Neural progenitor cell (in vitro differentiated cells): Measurements from ENCODE around the gene MED27. TPM values are rescaled to one million over a fixed set of nuclear protein-coding genes. Genes with fewer than 3 reads are reported as not detected.

Experiments
- DNase-seq: peaks from one replicate; pipeline ENCODE4 v3.0.0-alpha.2; 2016; ENCODE audit warnings: low spot score
- H2AFZ ChIP-seq: fragments of 200-600 bp; sonication (generic); replicated peaks from 2 replicates; pipeline ENCODE4 v1.6.1; 2016; ENCODE audit warnings: antibody characterized with exemption
- H3F3A ChIP-seq: fragments of 200-600 bp; sonication (generic); 2 replicates; pipeline ENCODE4 v1.6.1; 2016; ENCODE audit warnings: antibody characterized with exemption, low read depth
- H3K27ac ChIP-seq: fragments of 200-600 bp; sonication (generic); 2 replicates; pipeline ENCODE4 v1.5.1; 2016; ENCODE audit warnings: mild to moderate bottlenecking
- H3K27me3 ChIP-seq: fragments of 200-600 bp; sonication (generic); 2 replicates; pipeline ENCODE4 v1.6.1; 2016; ENCODE audit warnings: mild to moderate bottlenecking, moderate library complexity
- H3K36me3 ChIP-seq: fragments of 200-600 bp; sonication (generic); 2 replicates; pipeline ENCODE4 v1.5.1; 2016
- H3K4me1 ChIP-seq: fragments of 200-600 bp; sonication (generic); 2 replicates; pipeline ENCODE4 v1.6.1; 2016; ENCODE audit warnings: mixed run types
- H3K4me2 ChIP-seq: fragments of 200-600 bp; sonication (generic); 2 replicates; pipeline ENCODE4 v1.6.1; 2016
- H3K4me3 ChIP-seq: fragments of 200-600 bp; sonication (generic); 2 replicates; pipeline ENCODE4 v1.5.1; 2016
- H3K79me2 ChIP-seq: fragments of 200-600 bp; sonication (generic); 2 replicates; pipeline ENCODE4 v1.6.1; 2016; ENCODE audit warnings: low read depth
- H3K9ac ChIP-seq: fragments of 200-600 bp; sonication (generic); 2 replicates; pipeline ENCODE4 v1.6.1; 2016
- H3K9me3 ChIP-seq: fragments of 200-600 bp; sonication (generic); 2 replicates; pipeline ENCODE4 v1.5.1; 2016; ENCODE audit warnings: low read depth
- H4K20me1 ChIP-seq: fragments of 200-600 bp; sonication (generic); 2 replicates; pipeline ENCODE4 v1.6.1; 2016; ENCODE audit warnings: low read depth
- H3K27ac Mint-ChIP-seq: 3 replicates; pipeline ENCODE4 v1.8.0; 2021; ENCODE audit warnings: mixed read lengths
- H3K27me3 Mint-ChIP-seq: 2 replicates; pipeline ENCODE4 v1.8.0; 2022; ENCODE audit warnings: low read depth, mild to moderate bottlenecking, inconsistent platforms, moderate library complexity, mixed read lengths; ENCODE audit not compliant: insufficient read depth
- H3K36me3 Mint-ChIP-seq: 3 replicates; pipeline ENCODE4 v1.8.0; 2021; ENCODE audit warnings: mixed read lengths
- H3K4me1 Mint-ChIP-seq: 3 replicates; pipeline ENCODE4 v1.8.0; 2021; ENCODE audit warnings: mixed read lengths
- H3K4me3 Mint-ChIP-seq: 3 replicates; pipeline ENCODE4 v1.8.0; 2021; ENCODE audit warnings: mild to moderate bottlenecking, moderate library complexity, mixed read lengths
- H3K9me3 Mint-ChIP-seq: 3 replicates; pipeline ENCODE4 v1.8.0; 2020; ENCODE audit warnings: mixed read lengths
- CTCF ChIP-seq: fragments of 200-600 bp; sonication (generic); IDR thresholded peaks from 2 replicates; pipeline ENCODE4 v1.5.1; 2017; ENCODE audit warnings: antibody characterized with exemption, mild to moderate bottlenecking
- EZH2 ChIP-seq: fragments of 200-600 bp; sonication (generic); IDR thresholded peaks from 2 replicates; pipeline ENCODE4 v1.6.1; 2017; ENCODE audit warnings: antibody characterized with exemption, mild to moderate bottlenecking, moderate library complexity
- EZH2phosphoT487 ChIP-seq: fragments of 200-600 bp; sonication (generic); IDR thresholded peaks from 2 replicates; pipeline ENCODE4 v1.6.1; 2017; ENCODE audit warnings: antibody characterized with exemption
- total RNA-seq: library from RNA; depleted of rRNA; stranded (reverse); fragments of >200 nt; gene quantifications from 2 replicates; pipeline ENCODE4 v1.2.3, GENCODE V29; 2015; ENCODE audit warnings: low replicate concordance

The MED27 gene
- total RNA-seq, 1 donor from 2014 or later: 15.1 TPM

- DNase-seq: no peak
- H3K27me3 Mint-ChIP-seq: peaks cover 13% of the 10 kb centered on the region
Measured at GRCh38 chr9:131824953-131825495, 254.6 kb downstream of the MED27 start.

DNA sequence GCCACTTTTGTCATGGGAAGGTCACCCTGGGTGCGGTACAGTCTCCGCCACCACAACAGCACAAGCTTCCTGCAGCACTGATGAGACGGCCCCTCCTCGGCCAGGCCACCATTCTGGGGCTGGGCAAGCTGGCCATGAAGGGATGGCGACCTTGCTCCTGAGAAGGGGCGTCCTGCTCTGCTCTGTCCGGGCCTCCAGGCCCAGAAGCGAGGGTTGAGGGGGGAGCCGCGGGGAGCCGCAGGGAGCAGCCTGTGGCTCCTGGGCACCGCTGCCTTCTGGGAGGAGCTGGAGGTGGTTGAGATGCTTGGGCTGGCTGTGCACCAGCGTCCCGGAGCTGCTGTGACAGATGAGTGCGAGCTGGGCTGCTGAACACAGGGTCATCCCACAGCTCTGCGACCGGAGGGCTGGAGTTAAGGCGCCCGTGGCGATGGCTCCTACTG, 255.5 kb downstream of the MED27 start:
- H3K36me3 ChIP-seq: no peaks in the 10 kb centered on the region
- no peaks in the 10 kb centered on the region for H3K4me1 ChIP-seq
- H4K20me1 ChIP-seq: no peaks in the 10 kb centered on the region
- H3K9ac ChIP-seq: no peak overlapping the region
- no peak overlapping the region for H3K27ac ChIP-seq
- Mint-ChIP-seq H3K4me1 (peaks cover 22% of the 10 kb centered on the region), H3K4me3 (no peak overlapping the region), H3K27me3 (peaks cover 13% of the 10 kb centered on the region), H3K9me3 (no peaks in the 10 kb centered on the region), H3K27ac (no peak overlapping the region), H3K36me3 (no peaks in the 10 kb centered on the region)
- no peaks in the 10 kb centered on the region for H3K9me3 ChIP-seq
- H3F3A ChIP-seq: no peaks in the 10 kb centered on the region
- no peak for TF ChIP-seq EZH2
- TF ChIP-seq CTCF: no peak
- TF ChIP-seq EZH2phosphoT487: no peak
- no peak overlapping the region for H3K4me3 ChIP-seq
- H2AFZ ChIP-seq: no peak overlapping the region
- no peak for DNase-seq
- H3K27me3 ChIP-seq: no peaks in the 10 kb centered on the region
- no peaks in the 10 kb centered on the region for H3K79me2 ChIP-seq
- no peak overlapping the region for H3K4me2 ChIP-seq

More at GRCh38 chr9:131824953-131825495, 254.6 kb downstream of the MED27 start:
- no peaks in the 10 kb centered on the region for H4K20me1 ChIP-seq
- H3K4me3 ChIP-seq: no peak overlapping the region
- no peaks in the 10 kb centered on the region for H3K9me3 ChIP-seq
- no peaks in the 10 kb centered on the region for H3K9me3 Mint-ChIP-seq
- no peaks in the 10 kb centered on the region for H3K4me1 ChIP-seq
- no peaks in the 10 kb centered on the region for H3K27me3 ChIP-seq
- no peaks in the 10 kb centered on the region for H3F3A ChIP-seq
- peaks cover 22% of the 10 kb centered on the region for H3K4me1 Mint-ChIP-seq
- TF ChIP-seq CTCF (no peak), EZH2 (no peak), EZH2phosphoT487 (no peak)
- no peak overlapping the region for H3K27ac Mint-ChIP-seq
- H2AFZ ChIP-seq: no peak overlapping the region
- no peaks in the 10 kb centered on the region for H3K79me2 ChIP-seq
- H3K4me2 ChIP-seq: no peak overlapping the region
- H3K36me3 ChIP-seq: no peaks in the 10 kb centered on the region
- H3K9ac ChIP-seq: no peak overlapping the region
- H3K27ac ChIP-seq: no peak overlapping the region
- no peak overlapping the region for H3K4me3 Mint-ChIP-seq
- no peaks in the 10 kb centered on the region for H3K36me3 Mint-ChIP-seq

DNA sequence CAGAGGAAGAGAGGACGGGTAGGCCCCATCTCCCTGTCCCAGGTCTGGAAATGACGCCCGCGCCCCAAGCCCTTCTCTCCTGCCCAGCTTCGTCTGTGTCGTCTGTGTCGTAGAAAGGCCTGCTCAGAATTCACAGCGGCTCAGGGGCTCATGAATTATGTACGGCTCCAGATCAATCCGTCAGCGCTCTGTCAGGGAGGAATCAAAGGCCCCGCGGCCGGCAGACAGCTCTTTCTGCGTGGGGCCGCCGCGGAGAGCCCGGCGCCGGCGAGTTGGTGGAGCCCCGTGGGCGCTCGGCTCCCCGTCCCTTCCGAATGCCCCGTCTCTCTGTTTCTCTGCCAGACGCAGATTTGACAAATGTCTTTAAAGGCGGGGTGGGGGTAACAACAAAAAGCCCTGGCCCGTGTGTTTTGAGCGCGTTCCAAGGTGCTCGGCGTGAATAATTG, 255.9 kb downstream of the MED27 start:
- Histone ChIP-seq H4K20me1 (no peaks in the 10 kb centered on the region), H3K27me3 (no peaks in the 10 kb centered on the region), H3K9me3 (no peaks in the 10 kb centered on the region), H3K4me3 (no peak overlapping the region), H3K9ac (no peak overlapping the region), H2AFZ (no peak overlapping the region), H3F3A (no peaks in the 10 kb centered on the region), H3K27ac (no peak overlapping the region), H3K4me1 (no peaks in the 10 kb centered on the region), H3K36me3 (no peaks in the 10 kb centered on the region), H3K4me2 (no peak overlapping the region), H3K79me2 (no peaks in the 10 kb centered on the region)
- Mint-ChIP-seq H3K27ac (no peak overlapping the region), H3K9me3 (no peaks in the 10 kb centered on the region), H3K36me3 (no peaks in the 10 kb centered on the region), H3K4me3 (no peak overlapping the region), H3K27me3 (peaks cover 13% of the 10 kb centered on the region), H3K4me1 (peaks cover 22% of the 10 kb centered on the region)
- TF ChIP-seq EZH2phosphoT487 (no peak), EZH2 (no peak), CTCF (no peak)
- no peak for DNase-seq
